ENCODE measurements around the gene OSBPL7.
A peak's percentile ranks its signal among the peaks of the same experiment; 100 is the strongest.

The OSBPL7 gene

DNA sequence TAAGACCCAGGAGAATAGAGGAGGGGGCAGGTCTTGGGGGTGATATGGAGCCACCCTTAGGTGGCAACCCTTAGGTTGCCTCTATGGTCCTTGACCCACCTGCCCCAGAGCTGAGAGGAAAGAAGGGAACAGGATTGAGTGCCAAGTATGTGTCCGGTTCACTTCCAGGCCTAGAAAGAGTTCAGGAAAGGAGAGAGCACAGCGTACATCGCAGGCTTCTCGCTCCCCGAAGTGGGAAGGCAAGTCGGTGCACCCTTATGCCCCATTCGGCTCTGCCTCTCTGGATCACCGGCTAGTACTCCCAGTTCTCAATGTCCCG is 28.7 kb upstream of the OSBPL7 start (continued):
- TF ChIP-seq, protein P1, sequence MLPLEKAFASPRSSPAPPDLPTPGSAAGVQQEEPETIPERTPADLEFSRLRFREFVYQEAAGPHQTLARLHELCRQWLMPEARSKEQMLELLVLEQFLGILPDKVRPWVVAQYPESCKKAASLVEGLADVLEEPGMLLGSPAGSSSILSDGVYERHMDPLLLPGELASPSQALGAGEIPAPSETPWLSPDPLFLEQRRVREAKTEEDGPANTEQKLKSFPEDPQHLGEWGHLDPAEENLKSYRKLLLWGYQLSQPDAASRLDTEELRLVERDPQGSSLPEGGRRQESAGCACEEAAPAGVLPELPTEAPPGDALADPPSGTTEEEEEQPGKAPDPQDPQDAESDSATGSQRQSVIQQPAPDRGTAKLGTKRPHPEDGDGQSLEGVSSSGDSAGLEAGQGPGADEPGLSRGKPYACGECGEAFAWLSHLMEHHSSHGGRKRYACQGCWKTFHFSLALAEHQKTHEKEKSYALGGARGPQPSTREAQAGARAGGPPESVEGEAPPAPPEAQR (tag by site-specific recombination; IDR thresholded peaks at IDR 0.05) = no peak
- TF ChIP-seq, protein P2, sequence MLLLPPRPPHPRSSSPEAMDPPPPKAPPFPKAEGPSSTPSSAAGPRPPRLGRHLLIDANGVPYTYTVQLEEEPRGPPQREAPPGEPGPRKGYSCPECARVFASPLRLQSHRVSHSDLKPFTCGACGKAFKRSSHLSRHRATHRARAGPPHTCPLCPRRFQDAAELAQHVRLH (tag by site-specific recombination; IDR thresholded peaks at IDR 0.05) = no peak
- TF ChIP-seq ZNF585B (tag by site-specific recombination; IDR thresholded peaks at IDR 0.05) = no peak

DNA sequence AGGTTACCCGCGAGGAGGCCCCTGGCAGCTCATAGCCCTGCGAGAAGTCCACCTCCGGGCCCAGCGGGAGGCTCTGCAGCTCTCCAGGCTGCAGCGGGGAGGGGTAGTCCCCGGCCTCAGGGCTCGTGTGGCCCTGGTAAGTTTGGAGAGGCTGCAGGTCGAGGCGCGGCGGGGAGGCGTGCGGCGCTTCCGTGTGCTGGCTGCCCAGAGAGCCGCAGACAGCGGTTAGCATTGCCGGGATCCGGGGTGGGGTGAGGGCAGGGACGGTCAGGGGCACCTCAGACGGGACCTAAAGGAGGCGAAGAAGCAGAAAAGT is 26.6 kb upstream of the OSBPL7 start:
- CTCF ChIA-PET = interaction anchor here (0.6 to 19.4 kb wide), 14 partner anchors 10 to 391 kb away, joined by 3 to 837 read pairs (median 4); partner anchors contain the start of genes CDK5RAP3, PNPO and SP2
- no peak overlapping the region for H3K4me3 ChIP-seq (ENCODE audit: low read depth, low read length)

DNA sequence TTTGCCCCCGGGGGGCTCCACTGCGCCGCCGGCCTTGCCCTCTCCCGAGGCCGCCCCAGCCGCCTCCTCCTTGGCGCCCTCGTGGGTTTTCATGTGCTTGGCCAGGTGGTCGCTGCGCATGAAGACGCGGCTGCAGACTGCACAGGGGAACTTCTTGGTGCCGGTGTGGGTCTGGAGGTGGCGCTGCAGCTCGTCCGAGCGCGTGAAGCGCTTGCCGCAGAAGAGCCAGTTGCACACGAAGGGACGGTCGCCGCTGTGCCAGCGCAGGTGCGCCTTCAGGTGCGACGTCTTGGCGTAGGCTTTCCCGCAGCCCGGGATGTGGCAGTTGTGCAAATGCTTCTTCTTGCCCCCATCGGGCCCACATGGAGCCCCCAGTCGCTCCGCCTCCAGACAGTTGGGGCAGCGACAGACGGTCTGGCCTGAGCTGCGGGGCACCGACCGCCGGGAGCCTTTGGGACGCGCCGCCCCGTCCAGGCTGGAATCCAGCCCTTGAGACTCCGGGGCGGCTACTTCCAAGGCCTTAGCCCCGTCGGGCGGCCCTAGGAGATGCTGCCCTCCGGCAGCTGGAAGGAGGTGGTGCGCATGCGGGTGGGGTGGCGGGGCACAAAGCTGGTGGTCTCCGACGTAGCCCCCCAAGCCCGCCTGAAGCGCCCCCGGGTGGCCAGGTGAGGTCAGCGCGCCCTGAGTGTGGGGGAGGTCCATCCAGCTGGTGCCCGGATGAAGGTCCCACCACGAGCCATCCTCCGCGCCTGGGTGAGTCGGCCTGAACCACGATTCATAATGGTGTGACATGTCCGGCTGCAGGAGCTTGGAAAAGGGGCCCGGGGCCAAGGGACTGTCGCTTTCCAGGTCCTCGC is 26.0 kb upstream of the OSBPL7 start:
- no peak overlapping the region for H3K27ac ChIP-seq (ENCODE audit: extremely low read depth, low read depth, low read length)
- peaks cover 4% of the 10 kb centered on the region; the same call in 1 of the 2 replicates for H3K4me1 ChIP-seq (ENCODE audit: control insufficient read depth, insufficient read depth, low read length)
- peaks cover 0 to 4% of the 10 kb centered on the region in 2 experiments; a peak in 1 of 3 replicates for H3K36me3 ChIP-seq (ENCODE audit: control insufficient read depth in 2 of 2, insufficient read depth in 1 of 2, low read length in 2 of 2)
- no peak for TF ChIP-seq ZNF610 (tag by site-specific recombination; IDR thresholded peaks at IDR 0.05; ENCODE audit: borderline replicate concordance)
- TF ChIP-seq, protein P3, sequence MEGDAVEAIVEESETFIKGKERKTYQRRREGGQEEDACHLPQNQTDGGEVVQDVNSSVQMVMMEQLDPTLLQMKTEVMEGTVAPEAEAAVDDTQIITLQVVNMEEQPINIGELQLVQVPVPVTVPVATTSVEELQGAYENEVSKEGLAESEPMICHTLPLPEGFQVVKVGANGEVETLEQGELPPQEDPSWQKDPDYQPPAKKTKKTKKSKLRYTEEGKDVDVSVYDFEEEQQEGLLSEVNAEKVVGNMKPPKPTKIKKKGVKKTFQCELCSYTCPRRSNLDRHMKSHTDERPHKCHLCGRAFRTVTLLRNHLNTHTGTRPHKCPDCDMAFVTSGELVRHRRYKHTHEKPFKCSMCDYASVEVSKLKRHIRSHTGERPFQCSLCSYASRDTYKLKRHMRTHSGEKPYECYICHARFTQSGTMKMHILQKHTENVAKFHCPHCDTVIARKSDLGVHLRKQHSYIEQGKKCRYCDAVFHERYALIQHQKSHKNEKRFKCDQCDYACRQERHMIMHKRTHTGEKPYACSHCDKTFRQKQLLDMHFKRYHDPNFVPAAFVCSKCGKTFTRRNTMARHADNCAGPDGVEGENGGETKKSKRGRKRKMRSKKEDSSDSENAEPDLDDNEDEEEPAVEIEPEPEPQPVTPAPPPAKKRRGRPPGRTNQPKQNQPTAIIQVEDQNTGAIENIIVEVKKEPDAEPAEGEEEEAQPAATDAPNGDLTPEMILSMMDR (tag by site-specific recombination; IDR thresholded peaks at IDR 0.05) = 0 out of 2 replicates have a peak, but pooled peaks have one; percentile 39
- ChIA-PET POLR2A (interaction anchor here (0.9 to 4.4 kb wide), 2 partner anchors 15 to 48 kb away, joined by 3 to 15 read pairs; partner anchors contain the start of gene SP2), CTCF (interaction anchor here (0.6 to 19.4 kb wide), 14 partner anchors 10 to 391 kb away, joined by 3 to 837 read pairs (median 4); partner anchors contain the start of genes CDK5RAP3, PNPO and SP2)
- H3K9me3 ChIP-seq (ENCODE audit: control insufficient read depth, insufficient read depth, low read depth, low read length) = no peaks in the 10 kb centered on the region
- H3K4me3 ChIP-seq (ENCODE audit: low read depth, low read length) = no peak overlapping the region

More for the DNA sequence above, 26.6 kb upstream of the OSBPL7 start:
- H3K4me1 ChIP-seq (ENCODE audit: control insufficient read depth, insufficient read depth, low read length) = peaks cover 4% of the 10 kb centered on the region; the same call in 1 of the 2 replicates
- TF ChIP-seq ZNF473 (tag by site-specific recombination; IDR thresholded peaks at IDR 0.05) = no peak
- TF ChIP-seq MYNN (tag by site-specific recombination; IDR thresholded peaks at IDR 0.05; ENCODE audit: borderline replicate concordance) = no peak
- no peak for TF ChIP-seq ZNF660 (tag by site-specific recombination; IDR thresholded peaks at IDR 0.05)
- TF ChIP-seq ZNF169 (tag by site-specific recombination; IDR thresholded peaks at IDR 0.05) = no peak
- no peak for TF ChIP-seq FEZF1 (tag by site-specific recombination; IDR thresholded peaks at IDR 0.05)
- TF ChIP-seq, protein P4, sequence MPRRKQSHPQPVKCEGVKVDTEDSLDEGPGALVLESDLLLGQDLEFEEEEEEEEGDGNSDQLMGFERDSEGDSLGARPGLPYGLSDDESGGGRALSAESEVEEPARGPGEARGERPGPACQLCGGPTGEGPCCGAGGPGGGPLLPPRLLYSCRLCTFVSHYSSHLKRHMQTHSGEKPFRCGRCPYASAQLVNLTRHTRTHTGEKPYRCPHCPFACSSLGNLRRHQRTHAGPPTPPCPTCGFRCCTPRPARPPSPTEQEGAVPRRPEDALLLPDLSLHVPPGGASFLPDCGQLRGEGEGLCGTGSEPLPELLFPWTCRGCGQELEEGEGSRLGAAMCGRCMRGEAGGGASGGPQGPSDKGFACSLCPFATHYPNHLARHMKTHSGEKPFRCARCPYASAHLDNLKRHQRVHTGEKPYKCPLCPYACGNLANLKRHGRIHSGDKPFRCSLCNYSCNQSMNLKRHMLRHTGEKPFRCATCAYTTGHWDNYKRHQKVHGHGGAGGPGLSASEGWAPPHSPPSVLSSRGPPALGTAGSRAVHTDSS (tag by site-specific recombination; IDR thresholded peaks at IDR 0.05) = no peak
- TF ChIP-seq ZNF561 (tag by site-specific recombination; IDR thresholded peaks at IDR 0.05; ENCODE audit: borderline replicate concordance) = no peak
- TF ChIP-seq ZFP37 (tag by site-specific recombination; IDR thresholded peaks at IDR 0.05) = no peak
- no peak for TF ChIP-seq ZNF791 (tag by site-specific recombination; IDR thresholded peaks at IDR 0.05)
- TF ChIP-seq ZIC2 (tag by site-specific recombination; IDR thresholded peaks at IDR 0.05) = no peak
- TF ChIP-seq ZNF121 (tag by site-specific recombination; IDR thresholded peaks at IDR 0.05) = no peak
- no peak for TF ChIP-seq ZNF221 (tag by site-specific recombination; IDR thresholded peaks at IDR 0.05; ENCODE audit: borderline replicate concordance)
- TF ChIP-seq ZFP41 (tag by site-specific recombination; IDR thresholded peaks at IDR 0.05; ENCODE audit: borderline replicate concordance) = no peak
- no peak for TF ChIP-seq HOXD13 (CRISPR knock-in tag; IDR thresholded peaks at IDR 0.05; ENCODE audit: borderline replicate concordance)
- no peak for TF ChIP-seq IKZF3 (tag by site-specific recombination; IDR thresholded peaks at IDR 0.05)
- no peak for TF ChIP-seq ZNF335 (tag by site-specific recombination; conservative IDR thresholded peaks at IDR 0.05)
- TF ChIP-seq ZBTB21 (tag by site-specific recombination; IDR thresholded peaks at IDR 0.05) = no peak
- no peak for TF ChIP-seq ZNF843 (tag by site-specific recombination; IDR thresholded peaks at IDR 0.05)
- no peak for TF ChIP-seq ZNF76 (tag by site-specific recombination; IDR thresholded peaks at IDR 0.05; ENCODE audit: borderline replicate concordance, low read depth)
- no peak for TF ChIP-seq YY2 (tag by site-specific recombination; IDR thresholded peaks at IDR 0.05)
- POLR2A ChIA-PET = interaction anchor here (0.9 to 4.4 kb wide), 2 partner anchors 14 to 47 kb away, joined by 3 to 15 read pairs; partner anchors contain the start of gene SP2
- H3K27ac ChIP-seq (ENCODE audit: extremely low read depth, low read depth, low read length) = no peak overlapping the region
- peaks cover 0 to 4% of the 10 kb centered on the region in 2 experiments; a peak in 1 of 3 replicates for H3K36me3 ChIP-seq (ENCODE audit: control insufficient read depth in 2 of 2, insufficient read depth in 1 of 2, low read length in 2 of 2)
- H3K9me3 ChIP-seq (ENCODE audit: control insufficient read depth, insufficient read depth, low read depth, low read length) = no peaks in the 10 kb centered on the region

All from HEK293 (cell line).